Uterus (tissue), 4 donors: Measurements from ENCODE around the gene STX2. TPM values are rescaled to one million over a fixed set of nuclear protein-coding genes. Genes with fewer than 3 reads are reported as not detected.
"Not testable (repeated sequence)": the region's sequence is repeated elsewhere in the genome, so short reads cannot be mapped to it uniquely, and the experiment has no call there.

ENCODE experiments used
- DNase-seq, 2 donors: peaks; one replicate each; pipeline ENCODE4 v3.0.0-alpha.2; 2019 to 2020
- H3K27ac ChIP-seq, 2 donors: fragments of 200-600 bp; sonication (generic); 1 replicate in 1 of 2; 2 replicates in 1 of 2; pipeline ENCODE4 v1.5.1; 2016 to 2018
- H3K27me3 ChIP-seq, 2 donors: fragments of 200-600 bp; sonication (generic); one replicate each; pipeline ENCODE4 v1.5.1; 2018 to 2019; ENCODE audit warnings: control low read depth in 1 of 2
- H3K36me3 ChIP-seq, 2 donors: fragments of 200-600 bp; sonication (generic); one replicate each; pipeline ENCODE4 v1.5.1; 2019; ENCODE audit warnings: control low read depth in 1 of 2
- H3K4me1 ChIP-seq, 2 donors: fragments of 200-600 bp; sonication (generic); one replicate each; pipeline ENCODE4 v1.5.1; 2018 to 2019; ENCODE audit warnings: control low read depth in 1 of 2
- H3K4me3 ChIP-seq, 2 donors: fragments of 200-600 bp; sonication (generic); 1 replicate in 1 of 2; 2 replicates in 1 of 2; pipeline ENCODE4 v1.5.1; 2018 to 2019; ENCODE audit warnings: mild to moderate bottlenecking in 1 of 2
- H3K9me3 ChIP-seq, 2 donors: fragments of 200-600 bp; sonication (generic); one replicate each; pipeline ENCODE4 v1.5.1; 2019; ENCODE audit warnings: control low read depth in 1 of 2
- POLR2A ChIP-seq, 2 donors: fragments of 450-650 bp; IDR thresholded peaks; one replicate each; pipeline ENCODE4 v1.6.1; 2016; ENCODE audit warnings: antibody characterized with exemption in 2 of 2, mild to moderate bottlenecking in 1 of 2, moderate library complexity in 1 of 2
- intact Hi-C: fragments of 100-400 bp; cut with DNase I; formaldehyde crosslinking; loops from one replicate; pipeline ENCODE4 v1.15.1; 2023; ENCODE audit warnings: low total_unique reads
- total RNA-seq, 4 donors: library from RNA; depleted of rRNA in 3 of 4; stranded (reverse); fragments of >200 nt in 3 of 4; gene quantifications; one replicate each; pipeline versions ENCODE4 v1.1.0 to v1.2.4, GENCODE V29; 2014 to 2023
- TF ChIP-seq, protein P1 (sequence below), 4 experiments: fragments of 200-600 bp in 2 of 4; fragments of 450-650 bp in 2 of 4; sonication (generic) in 2 of 4; IDR thresholded peaks; one replicate each; pipeline ENCODE4 v1.5.1; 2016 to 2019; ENCODE audit warnings: antibody characterized with exemption in 4 of 4, mild to moderate bottlenecking in 2 of 4, moderate library complexity in 1 of 4
- donor health status: DM: yes; HTN: yes; CAD: no.

STX2 gene
- total RNA-seq, 4 donors from 2014 or later: 33.5 to 44.6 (median 35.4) TPM

DNA sequence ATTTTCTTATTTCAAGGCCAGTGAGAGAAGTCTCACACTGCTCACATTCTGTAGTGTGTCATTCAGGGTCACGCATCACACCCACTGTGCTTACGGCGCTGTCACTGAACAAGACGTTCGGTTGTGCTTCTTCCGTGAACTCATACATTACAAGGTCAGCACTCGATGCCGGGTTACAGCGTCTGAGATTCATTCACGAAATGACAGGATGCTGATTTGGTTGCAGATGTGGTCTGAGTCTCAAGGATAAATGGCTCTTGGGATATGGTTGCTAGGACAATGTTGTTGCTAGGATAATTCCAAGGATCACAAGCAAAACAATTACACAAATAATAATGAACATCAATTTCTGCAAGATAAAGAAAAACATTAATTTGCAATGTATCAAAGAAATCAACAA, 47.4 kb downstream of the STX2 start:
- Histone ChIP-seq H3K36me3 (no peaks in the 10 kb centered on the region), H3K4me1 (no peaks in the 10 kb centered on the region), H3K4me3 (no peak overlapping the region), H3K27ac (no peak overlapping the region), H3K27me3 (no peaks in the 10 kb centered on the region), H3K9me3 (no peaks in the 10 kb centered on the region)
- no peak for DNase-seq
- intact Hi-C loops: no loop called here
- TF ChIP-seq, protein P1, sequence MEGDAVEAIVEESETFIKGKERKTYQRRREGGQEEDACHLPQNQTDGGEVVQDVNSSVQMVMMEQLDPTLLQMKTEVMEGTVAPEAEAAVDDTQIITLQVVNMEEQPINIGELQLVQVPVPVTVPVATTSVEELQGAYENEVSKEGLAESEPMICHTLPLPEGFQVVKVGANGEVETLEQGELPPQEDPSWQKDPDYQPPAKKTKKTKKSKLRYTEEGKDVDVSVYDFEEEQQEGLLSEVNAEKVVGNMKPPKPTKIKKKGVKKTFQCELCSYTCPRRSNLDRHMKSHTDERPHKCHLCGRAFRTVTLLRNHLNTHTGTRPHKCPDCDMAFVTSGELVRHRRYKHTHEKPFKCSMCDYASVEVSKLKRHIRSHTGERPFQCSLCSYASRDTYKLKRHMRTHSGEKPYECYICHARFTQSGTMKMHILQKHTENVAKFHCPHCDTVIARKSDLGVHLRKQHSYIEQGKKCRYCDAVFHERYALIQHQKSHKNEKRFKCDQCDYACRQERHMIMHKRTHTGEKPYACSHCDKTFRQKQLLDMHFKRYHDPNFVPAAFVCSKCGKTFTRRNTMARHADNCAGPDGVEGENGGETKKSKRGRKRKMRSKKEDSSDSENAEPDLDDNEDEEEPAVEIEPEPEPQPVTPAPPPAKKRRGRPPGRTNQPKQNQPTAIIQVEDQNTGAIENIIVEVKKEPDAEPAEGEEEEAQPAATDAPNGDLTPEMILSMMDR (IDR thresholded peaks at IDR 0.05): no peak
- TF ChIP-seq POLR2A (IDR thresholded peaks at IDR 0.05): no peak

DNA sequence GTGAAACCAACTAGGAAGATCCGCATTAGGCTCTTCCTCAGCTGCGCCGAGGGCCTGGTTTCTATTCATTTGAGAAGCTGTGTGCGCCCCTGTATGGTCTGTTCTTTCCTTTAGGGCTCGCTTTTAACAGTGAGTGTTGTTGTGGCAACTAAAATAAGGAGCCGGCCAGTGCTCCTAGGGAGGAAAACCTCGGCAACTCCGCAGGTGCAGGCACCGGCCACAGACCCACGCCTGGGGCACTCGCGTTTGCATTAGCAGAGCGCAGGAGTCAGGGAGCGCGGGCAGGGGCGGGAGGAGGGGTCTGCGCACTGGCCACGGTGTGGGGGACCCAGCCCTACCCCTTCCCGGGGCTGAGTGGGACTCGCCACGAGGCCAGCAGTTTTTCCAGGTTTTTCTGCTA, 50.5 kb downstream of the STX2 start:
- peaks cover 0 to 15% of the 10 kb centered on the region in 2 donors for H3K9me3 ChIP-seq
- H3K4me1 ChIP-seq: no peaks in the 10 kb centered on the region
- no peak overlapping the region for H3K4me3 ChIP-seq
- H3K27ac ChIP-seq: no peak overlapping the region
- no peaks in the 10 kb centered on the region for H3K36me3 ChIP-seq
- no peak for DNase-seq
- TF ChIP-seq POLR2A (IDR thresholded peaks at IDR 0.05): no peak
- TF ChIP-seq, protein P1 (IDR thresholded peaks at IDR 0.05): no peak
- H3K27me3 ChIP-seq: no peaks in the 10 kb centered on the region
- intact Hi-C loops: no loop called here

DNA sequence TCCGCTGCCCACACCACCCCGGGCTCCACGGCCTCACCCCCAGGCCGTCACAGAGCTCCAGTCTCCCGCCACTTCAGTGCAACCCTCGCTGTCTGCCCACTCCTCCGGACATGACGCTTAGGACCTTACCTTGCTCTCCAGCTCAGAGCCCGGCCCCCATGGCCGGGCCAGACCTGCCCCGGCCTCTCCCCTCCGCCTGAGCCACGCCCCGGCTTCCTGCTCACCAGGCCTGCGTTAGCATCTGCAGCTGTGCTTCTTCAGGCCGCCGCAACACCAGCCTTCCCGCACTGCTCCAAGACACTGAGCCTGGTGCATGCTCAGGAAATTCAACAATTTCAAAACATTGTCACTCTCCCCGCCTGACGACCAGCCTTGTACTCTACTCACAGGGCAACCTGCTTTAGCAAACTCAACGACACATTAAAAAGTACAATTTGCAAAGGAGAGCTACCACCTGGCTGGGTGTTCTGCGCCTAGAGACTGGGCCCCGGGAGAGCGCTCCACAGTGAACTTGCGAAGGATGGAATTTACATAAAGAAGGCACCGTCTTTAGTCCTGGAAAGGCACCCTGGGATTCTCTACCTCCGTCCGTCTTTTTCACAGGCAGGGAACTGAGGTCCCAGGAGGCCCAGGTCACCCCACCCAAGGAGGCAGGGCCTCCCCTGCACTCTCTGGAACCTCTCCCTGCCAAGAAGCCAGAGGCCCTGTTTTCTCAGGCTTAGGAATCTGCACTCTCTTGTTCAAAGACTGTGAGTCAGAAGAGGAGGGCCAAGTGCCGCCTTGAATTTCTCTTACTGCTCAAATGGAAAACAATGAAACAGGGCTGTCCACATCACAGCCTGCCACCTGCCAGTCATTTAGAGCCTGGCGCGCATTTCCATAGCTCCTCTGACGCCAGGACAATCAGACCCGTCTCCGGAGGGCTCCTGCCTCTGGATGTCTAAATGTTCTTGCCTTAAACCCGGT, 51.3 kb downstream of the STX2 start:
- no peaks in the 10 kb centered on the region for H3K27me3 ChIP-seq
- H3K4me3 ChIP-seq: no peak overlapping the region
- no peak for DNase-seq
- intact Hi-C loops: no loop called here
- no peak overlapping the region for H3K27ac ChIP-seq
- no peaks in the 10 kb centered on the region for H3K36me3 ChIP-seq
- no peaks in the 10 kb centered on the region for H3K4me1 ChIP-seq
- TF ChIP-seq, protein P1 (IDR thresholded peaks at IDR 0.05): no peak
- TF ChIP-seq POLR2A (IDR thresholded peaks at IDR 0.05): no peak
- peaks cover 0 to 15% of the 10 kb centered on the region in 2 donors for H3K9me3 ChIP-seq

DNA sequence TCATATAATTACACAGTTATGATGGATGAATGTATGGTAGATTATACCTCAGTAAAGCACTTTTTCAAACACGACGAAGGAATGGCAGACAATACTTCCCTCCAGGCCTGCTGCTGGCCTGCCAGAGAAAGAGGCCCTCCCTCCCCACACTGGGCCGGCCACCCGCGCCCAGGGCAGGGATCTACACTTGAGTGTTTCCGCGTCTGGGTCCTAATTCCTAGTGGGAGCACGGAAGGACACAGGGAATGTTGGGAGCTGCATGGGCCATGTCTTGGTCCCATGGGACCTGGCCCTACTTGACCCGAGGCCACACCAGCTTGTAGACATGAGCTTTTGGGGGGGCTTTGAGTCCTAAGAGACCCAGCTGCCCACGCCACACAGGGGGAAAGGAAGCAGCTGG, 52.0 kb downstream of the STX2 start:
- DNase-seq: no peak
- Histone ChIP-seq H3K9me3 (peaks cover 0 to 15% of the 10 kb centered on the region in 2 donors), H3K36me3 (no peaks in the 10 kb centered on the region), H3K27ac (no peak overlapping the region), H3K27me3 (no peaks in the 10 kb centered on the region), H3K4me1 (no peaks in the 10 kb centered on the region), H3K4me3 (no peak overlapping the region)
- TF ChIP-seq, protein P1 (IDR thresholded peaks at IDR 0.05): no peak
- TF ChIP-seq POLR2A (IDR thresholded peaks at IDR 0.05): no peak
- intact Hi-C loops: no loop called here

DNA sequence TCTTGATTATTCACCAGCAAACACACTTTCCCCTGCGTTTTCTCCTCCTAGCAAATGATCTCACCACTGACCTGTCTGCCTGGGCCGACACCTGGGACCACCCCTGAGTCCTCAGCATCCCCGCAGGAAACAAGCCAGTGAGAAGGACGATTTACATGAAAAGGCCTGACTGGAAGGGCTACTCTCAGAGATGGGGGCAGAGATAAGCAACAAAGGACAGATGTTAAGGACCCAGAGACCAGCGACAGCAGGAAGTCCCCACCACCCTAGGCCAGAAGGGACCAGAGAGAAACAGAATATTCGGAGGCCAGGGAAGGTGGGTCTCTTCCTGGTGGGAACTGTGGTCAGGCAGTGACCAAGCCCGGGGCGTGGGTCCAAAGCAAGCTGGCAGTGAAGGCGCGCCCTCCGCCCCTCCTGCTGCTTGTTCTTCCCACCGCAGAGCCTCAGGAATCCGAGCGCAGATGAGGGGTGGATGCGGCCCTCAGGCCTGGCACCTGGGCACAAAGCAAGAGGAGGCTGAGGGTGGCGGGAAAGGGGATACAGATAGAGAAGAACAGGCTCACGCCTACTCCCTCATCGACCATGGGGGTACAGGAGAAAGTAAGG, 55.8 kb downstream of the STX2 start:
- Histone ChIP-seq H3K27ac (no peak overlapping the region), H3K36me3 (no peaks in the 10 kb centered on the region)

DNA sequence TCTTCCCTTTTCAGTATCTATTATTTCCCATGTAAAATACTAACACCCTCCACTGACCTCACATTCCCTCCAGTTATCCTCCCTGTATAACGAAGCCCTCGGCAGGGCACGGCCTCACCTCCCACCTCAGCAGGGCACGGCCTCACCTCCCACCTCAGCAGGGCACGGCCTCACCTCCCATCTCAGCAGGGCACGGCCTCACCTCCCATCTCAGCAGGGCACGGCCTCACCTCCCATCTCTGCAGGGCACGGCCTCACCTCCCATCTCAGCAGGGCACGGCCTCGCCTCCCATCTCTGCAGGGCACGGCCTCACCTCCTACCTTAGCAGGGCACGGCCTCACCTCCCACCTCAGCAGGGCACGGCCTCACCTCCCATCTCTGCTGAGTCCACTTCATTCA, 56.8 kb downstream of the STX2 start:
- H3K4me1 ChIP-seq, DNase-seq, H3K27ac ChIP-seq, H3K4me3 ChIP-seq, H3K27me3 ChIP-seq, H3K36me3 ChIP-seq, intact Hi-C loops: not testable (repeated sequence)
- peaks cover 0 to 15% of the 10 kb centered on the region in 2 donors for H3K9me3 ChIP-seq

More for the DNA sequence above, 55.8 kb downstream of the STX2 start:
- peaks cover 0 to 15% of the 10 kb centered on the region in 2 donors for H3K9me3 ChIP-seq
- H3K27me3 ChIP-seq: no peaks in the 10 kb centered on the region
- intact Hi-C loops: no loop called here
- no peak for TF ChIP-seq POLR2A (IDR thresholded peaks at IDR 0.05)
- TF ChIP-seq, protein P1 (IDR thresholded peaks at IDR 0.05): no peak
- H3K4me1 ChIP-seq: no peaks in the 10 kb centered on the region
- no peak for DNase-seq
- no peak overlapping the region for H3K4me3 ChIP-seq
